Head of caudate nucleus (tissue), 42 donors: Measurements from ENCODE around the gene HEXIM2.

ENCODE experiments used
- DNase-seq, 42 donors: peaks; one replicate each; pipeline versions ENCODE4 v3.0.0 to v3.0.0-alpha.2; 2020 to 2021; ENCODE audit warnings: mixed read lengths in 7 of 42
- intact Hi-C: fragments of 100-400 bp; cut with DNase I; formaldehyde crosslinking; loops from one replicate; pipeline ENCODE4 v1.15.0; 2022

Gene HEXIM2

GRCh38 chr17:45138911-45139532 lies 22.7 kb upstream of the HEXIM2 start:
- peak in 8 of 42 donors; percentile 24 to 67 (median 46) for DNase-seq
- intact Hi-C loops, result no loop called here

GRCh38 chr17:45139533-45139920 lies 22.1 kb upstream of the HEXIM2 start:
- intact Hi-C loops, result no loop called here
- no peak for DNase-seq

GRCh38 chr17:45143094-45143670 lies 18.5 kb upstream of the HEXIM2 start:
- intact Hi-C loops, result no loop called here
- DNase-seq, result no peak

GRCh38 chr17:45143767-45144198 lies 17.9 kb upstream of the HEXIM2 start:
- intact Hi-C loops, result no loop called here
- peak in 40 of 42 donors; percentile 40 to 84 (median 66) for DNase-seq

GRCh38 chr17:45144199-45145034 lies 17.3 kb upstream of the HEXIM2 start:
- peak in 36 of 42 donors; percentile 25 to 77 (median 50) for DNase-seq
- intact Hi-C loops, result no loop called here

GRCh38 chr17:45145035-45145389 lies 16.7 kb upstream of the HEXIM2 start:
- intact Hi-C loops, result no loop called here
- DNase-seq, result no peak

- intact Hi-C loops, result no loop called here
- DNase-seq, result no peak
These were observed 15.5 kb upstream of the HEXIM2 start for GRCh38 chr17:45146166-45146565.

GRCh38 chr17:45146592-45146889 lies 15.1 kb upstream of the HEXIM2 start:
- intact Hi-C loops, result no loop called here
- no peak for DNase-seq

- intact Hi-C loops, result no loop called here
- peak in 9 of 42 donors; percentile 20 to 62 (median 30) for DNase-seq
These were observed 14.6 kb upstream of the HEXIM2 start for GRCh38 chr17:45146890-45147580.

- intact Hi-C loops, result no loop called here
- DNase-seq, result peak; percentile 66 to 91 (median 80)
These were observed 14.0 kb upstream of the HEXIM2 start for GRCh38 chr17:45147581-45148182.

- peak; percentile 98 to 100 (median 99) for DNase-seq
- intact Hi-C loops, result no loop called here
These were observed 13.3 kb upstream of the HEXIM2 start, which contains the start of gene HEXIM1 for GRCh38 chr17:45148183-45149036. Gene HEXIM1 (plus strand): TSS chr17:45148475. CDS start chr17:45149191, 716 bp downstream.

GRCh38 chr17:45149037-45149668 lies 12.5 kb upstream of the HEXIM2 start:
- DNase-seq, result peak; percentile 58 to 93 (median 87)
- intact Hi-C loops, result no loop called here

- DNase-seq, result peak in 41 of 42 donors; percentile 47 to 84 (median 67)
- intact Hi-C loops, result loop anchor here (1.0 to 5.0 kb wide), 2 partner anchors 10 to 47 kb away; no protein-coding TSS in a partner anchor
These were observed 11.7 kb upstream of the HEXIM2 start for GRCh38 chr17:45149669-45150664.

GRCh38 chr17:45150911-45151809 lies 10.5 kb upstream of the HEXIM2 start:
- intact Hi-C loops, result loop anchor here (1.0 to 5.0 kb wide), 2 partner anchors 9 to 46 kb away; no protein-coding TSS in a partner anchor
- DNase-seq, result no peak

GRCh38 chr17:45155029-45155428 lies 6.6 kb upstream of the HEXIM2 start:
- no peak for DNase-seq
- intact Hi-C loops, result no loop called here
